ENCODE measurements around the gene OS9. TPM values are rescaled to one million over a fixed set of nuclear protein-coding genes. Genes with fewer than 3 reads are reported as not detected.

OS9 gene
- total and polyA plus RNA-seq, 9 of the 15 experiments (the other 6 are each of a cell fraction or from before 2014, with no cell fraction given), result 4.6 to 105 (median 89.5) TPM

- no peak for TF ChIP-seq MXD1 (CRISPR knock-in tag; IDR thresholded peaks at IDR 0.05; ENCODE audit: borderline replicate concordance, poor library complexity, severe bottlenecking)
- no peak for TF ChIP-seq RBM17 (IDR thresholded peaks at IDR 0.05; ENCODE audit: borderline replicate concordance, low read depth, low read length)
- TF ChIP-seq ZBTB5 (IDR thresholded peaks at IDR 0.05), result 0 out of 2 replicates have a peak, but pooled peaks have one; percentile 41
- no peak for TF ChIP-seq RBM25 (IDR thresholded peaks at IDR 0.05; ENCODE audit: low read depth, low read length, severe bottlenecking)
- TF ChIP-seq GABPB1 (CRISPR knock-in tag; IDR thresholded peaks at IDR 0.05), result no peak
- 0 out of 2 replicates have a peak, but pooled peaks have one; percentile 87 for TF ChIP-seq DNMT1 (IDR thresholded peaks at IDR 0.05)
- TF ChIP-seq CHD1 (IDR thresholded peaks at IDR 0.05; ENCODE audit: low read length), result no peak
- TF ChIP-seq GTF2F1 (IDR thresholded peaks at IDR 0.05; ENCODE audit: low read depth, low read length), result no peak
- no peak for TF ChIP-seq TFAM (CRISPR knock-in tag; conservative IDR thresholded peaks at IDR 0.05)
- no peak for TF ChIP-seq ZNF324 (CRISPR knock-in tag; IDR thresholded peaks at IDR 0.05)
- peak; percentile 82 to 84 for TF ChIP-seq NRF1 (conservative IDR thresholded peaks at IDR 0.05 in 1 of 2, IDR thresholded peaks at IDR 0.05 in 1 of 2)
- TF ChIP-seq NFATC3 (IDR thresholded peaks at IDR 0.05), result no peak
- TF ChIP-seq ZNF224 (CRISPR knock-in tag; IDR thresholded peaks at IDR 0.05), result no peak
- TF ChIP-seq ARID2 (IDR thresholded peaks at IDR 0.05), result no peak
- no peak for TF ChIP-seq CSDE1 (IDR thresholded peaks at IDR 0.05)
- TF ChIP-seq, protein P1, sequence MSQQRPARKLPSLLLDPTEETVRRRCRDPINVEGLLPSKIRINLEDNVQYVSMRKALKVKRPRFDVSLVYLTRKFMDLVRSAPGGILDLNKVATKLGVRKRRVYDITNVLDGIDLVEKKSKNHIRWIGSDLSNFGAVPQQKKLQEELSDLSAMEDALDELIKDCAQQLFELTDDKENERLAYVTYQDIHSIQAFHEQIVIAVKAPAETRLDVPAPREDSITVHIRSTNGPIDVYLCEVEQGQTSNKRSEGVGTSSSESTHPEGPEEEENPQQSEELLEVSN (IDR thresholded peaks at IDR 0.05; ENCODE audit: borderline replicate concordance in 1 of 2, extremely low read depth in 1 of 2, insufficient read depth in 1 of 2, insufficient read length in 1 of 2, low read depth in 1 of 2, low read length in 1 of 2, poor library complexity in 1 of 2, severe bottlenecking in 1 of 2), result no peak
- TF ChIP-seq BRF2 (IDR thresholded peaks at IDR 0.05; ENCODE audit: borderline replicate concordance, insufficient read depth, insufficient read length), result no peak
- no peak for TF ChIP-seq ZMIZ1 (IDR thresholded peaks at IDR 0.05; ENCODE audit: low read depth in 2 of 2, low read length in 2 of 2)
These were observed 60.7 kb downstream of the OS9 start, which contains the start of gene MARCHF9 (continued) for GRCh38 chr12:57754411-57755193.
